GM13976 (cell line): ENCODE results near the gene ARHGEF4.

ENCODE experiments used
- DNase-seq: peaks from one replicate; pipeline ENCODE4 v3.0.0; 2012; ENCODE audit warnings: low spot score
- in situ Hi-C: fragments of 300-500 bp; cut with MboI; formaldehyde crosslinking; loops from one replicate; pipeline ENCODE4 v1.12.0; 2022; ENCODE audit warnings: low sequenced_read_pairs, mixed read lengths, inconsistent platforms; ENCODE audit not compliant: unreplicated experiment
- TF ChIP-seq, protein P1 (sequence below): IDR thresholded peaks from 2 replicates; pipeline ENCODE4 v1.5.1; 2012; ENCODE audit warnings: borderline replicate concordance, mild to moderate bottlenecking; ENCODE audit not compliant: insufficient read depth; ENCODE audit errors: extremely low read depth, missing control alignments, control extremely low read depth

ARHGEF4 gene, protein sequence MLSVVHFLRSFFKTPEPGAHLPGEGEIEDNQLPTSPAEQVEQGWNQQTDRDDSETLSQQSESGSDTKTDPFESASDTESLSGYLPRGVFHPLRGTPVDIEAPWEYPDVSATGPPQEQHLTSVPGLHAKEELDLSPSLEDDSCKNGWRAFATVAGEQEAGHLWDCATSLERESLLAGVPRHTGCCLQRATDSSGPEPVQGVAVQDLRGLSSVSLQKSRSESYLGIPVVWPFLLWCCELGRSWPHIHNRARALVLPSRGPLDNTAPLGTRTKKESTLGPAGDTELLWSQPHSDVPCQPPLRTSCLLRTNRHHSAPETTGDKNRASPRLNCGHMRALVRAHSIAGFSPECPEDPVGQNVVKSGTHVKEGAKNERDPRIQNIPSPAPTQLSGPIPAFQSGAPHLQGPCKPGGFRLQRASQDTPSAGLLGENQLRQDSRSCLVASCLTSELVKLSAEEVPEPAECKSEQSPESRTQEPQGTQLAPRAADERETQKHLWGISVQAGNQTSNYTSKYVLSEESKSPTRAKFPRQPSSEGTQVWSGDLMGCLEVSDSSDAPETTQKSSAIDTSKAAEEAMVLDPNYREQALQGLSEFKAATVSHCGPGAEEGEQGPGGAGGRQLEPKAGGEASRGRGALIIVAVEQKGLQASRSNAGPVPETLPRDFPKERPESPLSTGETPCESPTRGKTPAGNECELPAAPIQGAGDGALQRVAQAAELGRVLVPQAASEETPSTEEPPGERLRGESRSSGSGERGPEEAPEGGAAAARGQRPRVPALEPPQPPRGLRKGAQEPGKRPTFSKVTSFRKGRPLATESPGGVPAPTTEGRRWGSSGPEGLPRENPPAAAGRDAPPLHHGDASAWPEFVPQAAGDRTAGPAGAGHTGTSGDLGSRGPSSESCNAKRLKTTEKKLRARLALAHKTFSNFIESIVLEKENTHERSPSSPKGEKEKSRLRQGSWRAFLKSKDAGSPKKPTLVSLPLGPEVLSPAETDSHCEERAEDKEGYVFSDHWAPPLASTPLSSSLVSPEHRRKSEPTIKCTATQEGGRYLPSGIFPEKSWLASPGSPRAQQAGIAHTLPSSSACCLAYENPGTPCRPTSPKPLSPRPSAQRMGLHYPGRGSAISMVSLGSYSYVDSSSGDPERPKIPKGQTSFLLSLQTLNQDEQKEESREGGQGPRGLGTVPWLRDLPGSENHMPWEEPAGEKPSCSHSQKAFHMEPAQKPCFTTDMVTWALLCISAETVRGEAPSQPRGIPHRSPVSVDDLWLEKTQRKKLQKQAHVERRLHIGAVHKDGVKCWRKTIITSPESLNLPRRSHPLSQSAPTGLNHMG (N-terminal part only)

DNA sequence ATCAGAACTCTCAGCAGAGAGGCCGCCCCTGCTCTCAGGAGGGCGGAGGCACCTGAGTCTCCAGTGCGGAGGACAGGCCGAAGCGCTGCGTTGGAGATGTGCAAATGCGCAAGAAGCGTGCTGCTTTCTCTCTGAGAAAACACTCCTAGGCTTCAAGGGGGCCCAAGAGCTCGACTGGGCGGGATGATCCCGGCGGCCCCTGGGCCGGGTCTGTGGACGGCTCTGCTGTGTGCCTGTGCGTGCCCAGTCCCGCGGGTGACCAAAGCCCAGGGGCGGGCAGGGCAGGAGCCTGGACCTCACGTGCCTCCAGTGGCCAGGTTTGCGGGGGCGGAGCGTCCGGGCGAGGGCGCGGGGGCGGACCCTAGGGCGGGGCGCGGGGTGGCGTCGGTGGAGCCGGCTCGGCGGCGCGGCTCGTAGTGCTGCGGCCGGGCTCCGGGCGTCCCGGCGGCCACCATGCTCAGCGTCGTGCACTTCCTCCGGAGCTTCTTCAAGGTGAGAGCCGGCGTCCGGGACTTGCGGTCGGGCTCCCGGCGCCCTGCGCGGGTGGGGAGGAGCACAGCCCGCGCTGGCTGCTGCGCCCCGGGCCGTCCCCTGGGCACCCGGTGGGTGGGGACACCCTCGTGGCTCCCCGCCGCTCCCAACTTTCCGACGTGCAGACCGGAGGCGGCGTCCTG is at the start of gene ARHGEF4:
Gene ARHGEF4, plus strand, starts transcription at position 414 of the 674 bp plus-strand sequence. Its CDS starts 40 bp downstream, at position 454.
- in situ Hi-C loops = no loop called here
- DNase-seq = peak; percentile 76
- TF ChIP-seq, protein P1, sequence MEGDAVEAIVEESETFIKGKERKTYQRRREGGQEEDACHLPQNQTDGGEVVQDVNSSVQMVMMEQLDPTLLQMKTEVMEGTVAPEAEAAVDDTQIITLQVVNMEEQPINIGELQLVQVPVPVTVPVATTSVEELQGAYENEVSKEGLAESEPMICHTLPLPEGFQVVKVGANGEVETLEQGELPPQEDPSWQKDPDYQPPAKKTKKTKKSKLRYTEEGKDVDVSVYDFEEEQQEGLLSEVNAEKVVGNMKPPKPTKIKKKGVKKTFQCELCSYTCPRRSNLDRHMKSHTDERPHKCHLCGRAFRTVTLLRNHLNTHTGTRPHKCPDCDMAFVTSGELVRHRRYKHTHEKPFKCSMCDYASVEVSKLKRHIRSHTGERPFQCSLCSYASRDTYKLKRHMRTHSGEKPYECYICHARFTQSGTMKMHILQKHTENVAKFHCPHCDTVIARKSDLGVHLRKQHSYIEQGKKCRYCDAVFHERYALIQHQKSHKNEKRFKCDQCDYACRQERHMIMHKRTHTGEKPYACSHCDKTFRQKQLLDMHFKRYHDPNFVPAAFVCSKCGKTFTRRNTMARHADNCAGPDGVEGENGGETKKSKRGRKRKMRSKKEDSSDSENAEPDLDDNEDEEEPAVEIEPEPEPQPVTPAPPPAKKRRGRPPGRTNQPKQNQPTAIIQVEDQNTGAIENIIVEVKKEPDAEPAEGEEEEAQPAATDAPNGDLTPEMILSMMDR = no peak

DNA sequence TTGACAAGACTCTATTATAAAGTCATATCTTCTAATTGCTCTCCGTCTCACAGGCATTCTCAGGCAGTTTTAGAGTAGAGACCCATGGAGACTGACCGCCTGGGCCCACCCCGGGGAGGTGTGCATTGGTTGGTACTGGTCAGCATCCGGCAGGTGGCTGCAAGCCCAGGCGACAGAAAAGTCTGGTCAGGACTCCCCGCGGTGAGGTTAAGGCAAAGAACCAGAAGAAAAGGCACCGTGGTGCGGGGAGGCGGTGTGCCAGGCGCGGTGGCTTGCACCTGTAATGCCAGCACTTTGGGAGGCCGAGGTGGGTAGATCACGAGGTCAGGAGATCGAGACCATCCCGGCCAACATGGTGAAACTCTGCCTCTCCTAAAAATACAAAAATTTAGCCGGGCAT is 48.9 kb upstream of the ARHGEF4 start:
- no peak for DNase-seq
- in situ Hi-C loops = no loop called here
- TF ChIP-seq, protein P1 = no peak

DNA sequence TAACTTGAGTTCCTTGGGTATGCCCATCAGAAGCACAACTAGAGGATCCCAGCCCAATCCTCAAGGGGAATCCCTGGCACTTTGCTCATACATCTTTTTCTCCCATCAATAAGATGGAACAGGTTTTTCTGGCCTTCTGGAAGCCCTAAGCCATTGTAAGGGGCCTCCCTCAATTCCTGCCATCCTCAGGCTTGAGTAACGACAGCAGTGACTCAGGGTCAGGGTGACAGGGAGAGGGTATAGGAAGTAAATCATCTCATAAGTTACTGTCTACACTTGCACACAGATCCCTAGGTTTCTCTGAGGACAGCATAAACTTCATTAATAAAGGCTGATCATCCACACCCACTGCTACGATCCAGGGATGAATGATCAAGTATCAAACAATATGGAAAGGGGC is 46.4 kb upstream of the ARHGEF4 start:
- TF ChIP-seq, protein P1 = no peak
- DNase-seq = no peak
- in situ Hi-C loops = no loop called here

DNA sequence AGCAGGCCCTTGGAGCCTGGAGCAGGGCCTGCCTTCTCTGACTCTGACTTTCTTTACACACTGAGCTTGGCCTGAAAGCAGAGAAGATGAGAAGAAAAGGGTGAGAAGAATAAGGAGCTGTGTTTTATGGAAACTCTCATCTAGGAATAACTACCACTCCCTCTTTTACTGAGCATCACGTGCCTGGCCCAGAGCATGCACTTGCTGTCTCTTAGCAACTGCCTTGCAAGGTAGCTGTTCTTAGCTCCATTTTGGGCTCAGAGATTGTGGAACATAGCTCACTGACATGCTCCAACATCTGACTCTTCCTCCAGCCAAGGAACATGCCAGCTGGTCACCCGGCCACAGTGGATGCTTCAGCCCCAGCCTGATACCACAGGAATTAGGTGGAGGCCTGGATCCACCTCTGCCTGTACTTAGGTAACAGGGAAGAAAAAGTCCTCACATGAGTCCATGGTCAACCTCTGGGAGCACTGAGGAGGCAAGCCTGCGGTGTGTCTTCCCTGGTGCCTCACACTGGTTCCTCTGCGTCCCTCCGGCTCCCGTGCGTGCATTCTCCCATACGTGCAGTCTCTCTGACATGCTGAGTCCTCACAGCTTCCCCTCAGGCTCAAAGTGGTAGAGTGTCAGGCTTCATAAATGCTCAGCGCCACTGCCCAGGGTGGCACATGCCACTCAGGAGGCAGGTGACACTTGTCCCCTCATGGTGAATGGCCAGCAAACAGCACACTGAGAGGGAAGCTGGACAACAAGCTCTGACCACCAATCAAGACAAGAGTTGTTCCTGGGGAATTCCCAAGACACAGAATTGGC is 45.7 kb upstream of the ARHGEF4 start:
- DNase-seq = no peak
- in situ Hi-C loops = no loop called here
- TF ChIP-seq, protein P1 = no peak

DNA sequence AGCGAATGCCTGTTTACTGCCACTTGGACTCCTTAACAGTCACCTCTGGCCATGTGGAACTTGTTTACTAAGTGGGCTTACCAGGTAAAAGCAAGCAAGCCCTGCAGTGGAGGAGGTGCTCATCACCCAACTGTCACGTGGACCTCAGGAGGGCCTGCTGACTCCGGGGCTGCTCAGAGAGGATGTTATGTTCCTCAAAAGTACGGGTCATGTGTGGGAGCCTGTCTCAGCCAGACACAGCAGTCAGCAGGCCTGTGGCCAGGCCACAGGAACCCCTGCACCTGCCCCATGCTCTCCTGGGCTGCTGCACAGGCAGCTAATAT is 45.1 kb upstream of the ARHGEF4 start:
- in situ Hi-C loops = no loop called here
- TF ChIP-seq, protein P1 = no peak
- DNase-seq = no peak
